ENCODE measurements around the gene SUV39H2. TPM values are rescaled to one million over a fixed set of nuclear protein-coding genes. Genes with fewer than 3 reads are reported as not detected.
"Not testable (repeated sequence)": the region's sequence is repeated elsewhere in the genome, so short reads cannot be mapped to it uniquely, and the experiment has no call there.

SUV39H2 gene
- total RNA-seq, 5 donors from 2014 or later (not counting 1 experiment from before 2014, with no cell fraction given): 2.4 to 5.1 (median 3.4) TPM

- peaks cover 0 to 49% of the 10 kb centered on the region in 2 donors for H3K36me3 ChIP-seq (ENCODE audit: control insufficient read depth in 2 of 2, extremely low read depth in 1 of 2, insufficient read depth in 1 of 2, low read length in 1 of 2)
- no peak overlapping the region for H3K4me3 ChIP-seq (ENCODE audit: control insufficient read depth in 1 of 2, extremely low read depth in 1 of 2, low read length in 1 of 2)
- CTCF ChIA-PET: no interaction called here
- Mint-ChIP-seq H3K36me3 (peaks cover 56% of the 10 kb centered on the region), H3K27ac (no peak overlapping the region), H3K4me3 (no peak overlapping the region), H3K4me1 (peaks cover 0 to 3% (median 0%) of the 10 kb centered on the region in 3 donors), H3K27me3 (no peaks in the 10 kb centered on the region), H3K9me3 (no peaks in the 10 kb centered on the region)
- no peak for ATAC-seq (replicated peaks in 1 of 4)
- POLR2A ChIA-PET: no interaction called here
- H3K27me3 ChIP-seq (replicated peaks in 1 of 2; ENCODE audit: control insufficient read depth in 2 of 2, extremely low read depth in 1 of 2, insufficient read depth in 2 of 2, low read length in 1 of 2): no peaks in the 10 kb centered on the region
- no peak for DNase-seq
- H3K27ac ChIP-seq (ENCODE audit: low read length): no peak overlapping the region
- no CpG with 5 or more reads among the region's 1 CpG for WGBS (ENCODE audit: insufficient coverage)
- H3K9me3 ChIP-seq: no peaks in the 10 kb centered on the region
- H3K4me1 ChIP-seq (ENCODE audit: control insufficient read depth in 1 of 2, extremely low read depth in 1 of 2, insufficient read depth in 2 of 2, low read length in 2 of 2): no peaks in the 10 kb centered on the region
Observed at GRCh38 chr10:14855453-14855852, 23.2 kb upstream of the SUV39H2 start.

- H3K36me3 Mint-ChIP-seq: peaks cover 50% of the 10 kb centered on the region
- H3K27me3 ChIP-seq (replicated peaks in 1 of 2; ENCODE audit: control insufficient read depth in 2 of 2, extremely low read depth in 1 of 2, insufficient read depth in 2 of 2, low read length in 1 of 2): no peaks in the 10 kb centered on the region
- H3K27ac ChIP-seq (ENCODE audit: low read length): no peak overlapping the region
- ChIA-PET CTCF (no interaction called here), POLR2A (interaction anchor here in 1 of 2 donors (1.8 kb wide), 1 partner anchor 13 kb away, joined by 6 read pairs; no protein-coding TSS in a partner anchor)
- H3K27ac Mint-ChIP-seq: no peak overlapping the region
- H3K9me3 Mint-ChIP-seq: no peaks in the 10 kb centered on the region
- no peaks in the 10 kb centered on the region for H3K27me3 Mint-ChIP-seq
- H3K36me3 ChIP-seq (ENCODE audit: control insufficient read depth in 2 of 2, extremely low read depth in 1 of 2, insufficient read depth in 1 of 2, low read length in 1 of 2): peaks cover 0 to 46% of the 10 kb centered on the region in 2 donors
- peaks cover 0 to 3% (median 0%) of the 10 kb centered on the region in 3 donors for H3K4me1 Mint-ChIP-seq
- no peak overlapping the region for H3K4me3 Mint-ChIP-seq
- no peak for DNase-seq
- H3K4me3 ChIP-seq (ENCODE audit: control insufficient read depth in 1 of 2, extremely low read depth in 1 of 2, low read length in 1 of 2): no peak overlapping the region
- WGBS (ENCODE audit: insufficient coverage): 100% methylated on average over 1 of the region's 6 CpGs
- no peaks in the 10 kb centered on the region for H3K4me1 ChIP-seq (ENCODE audit: control insufficient read depth in 1 of 2, extremely low read depth in 1 of 2, insufficient read depth in 2 of 2, low read length in 2 of 2)
- no peaks in the 10 kb centered on the region for H3K9me3 ChIP-seq
- ATAC-seq (replicated peaks in 1 of 4): no peak
Observed at GRCh38 chr10:14858338-14858960, 20.2 kb upstream of the SUV39H2 start.

GRCh38 chr10:14859043-14859442 is 19.6 kb upstream of the SUV39H2 start:
- ChIA-PET CTCF (interaction anchor here (0.5 to 0.7 kb wide), 2 partner anchors 284 to 931 kb away, joined by 3 to 4 read pairs; no protein-coding TSS in a partner anchor), POLR2A (interaction anchor here in 1 of 2 donors (0.6 to 1.8 kb wide), 2 partner anchors 10 to 14 kb away, joined by 3 to 6 read pairs; no protein-coding TSS in a partner anchor)

GRCh38 chr10:14859775-14860174 is 18.9 kb upstream of the SUV39H2 start:
- H3K4me1 ChIP-seq (ENCODE audit: control insufficient read depth in 1 of 2, extremely low read depth in 1 of 2, insufficient read depth in 2 of 2, low read length in 2 of 2): no peaks in the 10 kb centered on the region
- H3K27ac Mint-ChIP-seq: no peak overlapping the region
- no peak overlapping the region for H3K4me3 Mint-ChIP-seq
- no peaks in the 10 kb centered on the region for H3K9me3 Mint-ChIP-seq
- no peak for DNase-seq
- no peak overlapping the region for H3K4me3 ChIP-seq (ENCODE audit: control insufficient read depth in 1 of 2, extremely low read depth in 1 of 2, low read length in 1 of 2)
- H3K36me3 ChIP-seq (ENCODE audit: control insufficient read depth in 2 of 2, extremely low read depth in 1 of 2, insufficient read depth in 1 of 2, low read length in 1 of 2): peaks cover 0 to 37% of the 10 kb centered on the region in 2 donors
- CTCF ChIA-PET: no interaction called here
- H3K27me3 ChIP-seq (replicated peaks in 1 of 2; ENCODE audit: control insufficient read depth in 2 of 2, extremely low read depth in 1 of 2, insufficient read depth in 2 of 2, low read length in 1 of 2): no peaks in the 10 kb centered on the region
- no peaks in the 10 kb centered on the region for H3K27me3 Mint-ChIP-seq
- H3K4me1 Mint-ChIP-seq: peaks cover 0 to 3% (median 0%) of the 10 kb centered on the region in 3 donors
- H3K36me3 Mint-ChIP-seq: peaks cover 49% of the 10 kb centered on the region
- no peak for ATAC-seq (replicated peaks in 1 of 4)
- H3K9me3 ChIP-seq: no peaks in the 10 kb centered on the region
- POLR2A ChIA-PET: interaction anchor here (0.6 to 0.7 kb wide), 2 partner anchors 9 to 23 kb away, joined by 3 read pairs; no protein-coding TSS in a partner anchor
- no peak overlapping the region for H3K27ac ChIP-seq (ENCODE audit: low read length)

More at GRCh38 chr10:14859043-14859442, 19.6 kb upstream of the SUV39H2 start:
- peaks cover 52% of the 10 kb centered on the region for H3K36me3 Mint-ChIP-seq
- peaks cover 0 to 3% (median 0%) of the 10 kb centered on the region in 3 donors for H3K4me1 Mint-ChIP-seq
- peaks cover 0 to 43% of the 10 kb centered on the region in 2 donors for H3K36me3 ChIP-seq (ENCODE audit: control insufficient read depth in 2 of 2, extremely low read depth in 1 of 2, insufficient read depth in 1 of 2, low read length in 1 of 2)
- H3K4me1 ChIP-seq (ENCODE audit: control insufficient read depth in 1 of 2, extremely low read depth in 1 of 2, insufficient read depth in 2 of 2, low read length in 2 of 2): no peaks in the 10 kb centered on the region
- no peak overlapping the region for H3K4me3 ChIP-seq (ENCODE audit: control insufficient read depth in 1 of 2, extremely low read depth in 1 of 2, low read length in 1 of 2)
- H3K27ac Mint-ChIP-seq: no peak overlapping the region
- no peaks in the 10 kb centered on the region for H3K27me3 ChIP-seq (replicated peaks in 1 of 2; ENCODE audit: control insufficient read depth in 2 of 2, extremely low read depth in 1 of 2, insufficient read depth in 2 of 2, low read length in 1 of 2)
- no peak for ATAC-seq (replicated peaks in 1 of 4)
- H3K9me3 Mint-ChIP-seq: no peaks in the 10 kb centered on the region
- no peaks in the 10 kb centered on the region for H3K27me3 Mint-ChIP-seq
- no peak overlapping the region for H3K27ac ChIP-seq (ENCODE audit: low read length)
- H3K4me3 Mint-ChIP-seq: no peak overlapping the region
- no peak for DNase-seq
- no peaks in the 10 kb centered on the region for H3K9me3 ChIP-seq
- no CpG with 5 or more reads among the region's 5 CpGs for WGBS (ENCODE audit: insufficient coverage)

DNA sequence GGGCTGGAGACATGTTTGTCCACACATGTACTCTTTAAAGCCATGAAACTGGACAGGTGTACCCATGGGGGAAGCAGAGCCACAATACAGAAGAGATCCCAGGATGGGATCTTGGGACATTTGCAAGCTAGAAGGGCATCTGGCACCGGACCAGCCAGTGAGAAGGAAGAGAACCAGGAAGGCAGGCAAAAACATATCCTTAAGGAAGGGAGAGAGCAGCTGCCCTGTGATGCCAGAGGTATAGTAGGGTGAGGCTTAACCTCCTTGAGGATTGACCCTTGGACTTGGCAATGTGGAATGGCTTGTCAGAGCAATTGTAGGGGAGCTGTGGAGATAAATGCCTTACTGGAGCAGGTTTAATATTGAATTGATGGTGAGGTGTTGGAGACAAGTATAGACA is 17.9 kb upstream of the SUV39H2 start:
- no peak overlapping the region for H3K27ac Mint-ChIP-seq
- ATAC-seq (replicated peaks in 1 of 4) (no peak), DNase-seq (no peak)
- no peaks in the 10 kb centered on the region for H3K9me3 Mint-ChIP-seq
- H3K9me3 ChIP-seq: no peaks in the 10 kb centered on the region
- POLR2A ChIA-PET: no interaction called here
- 100% methylated on average over 1 of the region's 1 CpG for WGBS (ENCODE audit: insufficient coverage)
- no peak overlapping the region for H3K4me3 Mint-ChIP-seq
- H3K4me1 ChIP-seq (ENCODE audit: control insufficient read depth in 1 of 2, extremely low read depth in 1 of 2, insufficient read depth in 2 of 2, low read length in 2 of 2): no peaks in the 10 kb centered on the region
- peaks cover 49% of the 10 kb centered on the region for H3K36me3 Mint-ChIP-seq
- no peak overlapping the region for H3K27ac ChIP-seq (ENCODE audit: low read length)
- CTCF ChIA-PET: no interaction called here
- H3K4me1 Mint-ChIP-seq: peaks cover 0 to 3% (median 2%) of the 10 kb centered on the region in 3 donors
- H3K27me3 Mint-ChIP-seq: no peaks in the 10 kb centered on the region
- H3K4me3 ChIP-seq (ENCODE audit: control insufficient read depth in 1 of 2, extremely low read depth in 1 of 2, low read length in 1 of 2): no peak overlapping the region
- H3K36me3 ChIP-seq (ENCODE audit: control insufficient read depth in 2 of 2, extremely low read depth in 1 of 2, insufficient read depth in 1 of 2, low read length in 1 of 2): peaks cover 0 to 36% of the 10 kb centered on the region in 2 donors
- H3K27me3 ChIP-seq (replicated peaks in 1 of 2; ENCODE audit: control insufficient read depth in 2 of 2, extremely low read depth in 1 of 2, insufficient read depth in 2 of 2, low read length in 1 of 2): no peaks in the 10 kb centered on the region

DNA sequence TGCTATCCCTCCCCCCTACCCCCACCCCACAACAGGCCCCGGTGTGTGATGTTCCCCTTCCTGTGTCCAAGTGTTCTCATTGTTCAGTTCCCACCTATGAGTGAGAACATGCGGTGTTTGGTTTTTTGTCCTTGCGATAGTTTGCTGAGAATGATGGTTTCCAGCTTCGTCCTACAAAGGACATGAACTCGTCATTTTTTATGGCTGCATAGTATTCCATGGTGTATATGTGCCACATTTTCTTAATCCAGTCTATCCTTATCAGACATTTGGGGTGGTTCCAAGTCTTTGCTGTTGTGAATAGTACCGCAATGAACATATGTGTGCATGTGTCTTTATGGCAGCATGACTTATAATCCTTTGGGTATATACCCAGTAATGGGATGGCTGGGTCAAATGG is 14.2 kb upstream of the SUV39H2 start:
- WGBS (ENCODE audit: insufficient coverage): no CpG with 5 or more reads among the region's 6 CpGs
- H3K4me1 Mint-ChIP-seq; POLR2A ChIA-PET; ATAC-seq (replicated peaks in 1 of 4); H3K9me3 Mint-ChIP-seq; DNase-seq; H3K4me3 ChIP-seq (ENCODE audit: control insufficient read depth in 1 of 2, extremely low read depth in 1 of 2, low read length in 1 of 2); H3K27ac Mint-ChIP-seq; H3K4me1 ChIP-seq (ENCODE audit: control insufficient read depth in 1 of 2, extremely low read depth in 1 of 2, insufficient read depth in 2 of 2, low read length in 2 of 2); H3K27me3 ChIP-seq (replicated peaks in 1 of 2; ENCODE audit: control insufficient read depth in 2 of 2, extremely low read depth in 1 of 2, insufficient read depth in 2 of 2, low read length in 1 of 2); H3K27ac ChIP-seq (ENCODE audit: low read length); H3K4me3 Mint-ChIP-seq; H3K27me3 Mint-ChIP-seq; H3K9me3 ChIP-seq: not testable (repeated sequence)
- peaks cover 39% of the 10 kb centered on the region for H3K36me3 Mint-ChIP-seq
- peaks cover 0 to 43% of the 10 kb centered on the region in 2 donors for H3K36me3 ChIP-seq (ENCODE audit: control insufficient read depth in 2 of 2, extremely low read depth in 1 of 2, insufficient read depth in 1 of 2, low read length in 1 of 2)
- CTCF ChIA-PET: interaction anchor here in 1 of 2 donors (0.6 kb wide), 1 partner anchor 541 kb away, joined by 3 read pairs; no protein-coding TSS in a partner anchor

Measured in T-cell (primary cell).